ENCODE measurements around the gene GCNT2.
A peak's percentile ranks its signal among the peaks of the same experiment; 100 is the strongest.
"Not testable (repeated sequence)": the region's sequence is repeated elsewhere in the genome, so short reads cannot be mapped to it uniquely, and the experiment has no call there.

Gene GCNT2

GRCh38 chr6:10516953-10517352 lies 4.2 kb upstream of the GCNT2 start:
- DNase-seq, result no peak

- peak; percentile 1 for DNase-seq
Observed at GRCh38 chr6:10518557-10519407, 2.4 kb upstream of the GCNT2 start.

GRCh38 chr6:10519408-10519697 lies 1.8 kb upstream of the GCNT2 start:
- not testable (repeated sequence) for DNase-seq

GRCh38 chr6:10520468-10520867 lies 683 bp upstream of the GCNT2 start:
- DNase-seq, result no peak

- DNase-seq, result no peak
Observed at GRCh38 chr6:10522929-10523573, 1.9 kb downstream of the GCNT2 start.

- no peak for DNase-seq
Observed at GRCh38 chr6:10526156-10526555, 5.0 kb downstream of the GCNT2 start.

GRCh38 chr6:10528158-10528981 lies 7.2 kb downstream of the GCNT2 start:
- DNase-seq, result no peak

- DNase-seq, result no peak
Observed at GRCh38 chr6:10529231-10529801, 8.2 kb downstream of the GCNT2 start.

GRCh38 chr6:10529828-10530374 lies 8.8 kb downstream of the GCNT2 start:
- not testable (repeated sequence) for DNase-seq

GRCh38 chr6:10531503-10531902 lies 10.4 kb downstream of the GCNT2 start:
- DNase-seq, result no peak

- DNase-seq, result no peak
Observed at GRCh38 chr6:10531942-10532341, 10.8 kb downstream of the GCNT2 start.

GRCh38 chr6:10532392-10532791 lies 11.2 kb downstream of the GCNT2 start:
- DNase-seq, result no peak

GRCh38 chr6:10534419-10534762 lies 13.2 kb downstream of the GCNT2 start:
- no peak for DNase-seq

GRCh38 chr6:10535193-10535592 lies 14.0 kb downstream of the GCNT2 start:
- DNase-seq, result no peak

- DNase-seq, result no peak
Observed at GRCh38 chr6:10537726-10538125, 16.6 kb downstream of the GCNT2 start.

- DNase-seq, result no peak
Observed at GRCh38 chr6:10540073-10540746, 19.1 kb downstream of the GCNT2 start.

- no peak for DNase-seq
Observed at GRCh38 chr6:10541591-10541990, 20.4 kb downstream of the GCNT2 start.

- DNase-seq, result no peak
Observed at GRCh38 chr6:10542213-10542612, 21.1 kb downstream of the GCNT2 start.

- DNase-seq, result no peak
Observed at GRCh38 chr6:10543488-10543887, 22.3 kb downstream of the GCNT2 start.

- DNase-seq, result peak; percentile 2
Observed at GRCh38 chr6:10545482-10545881, 24.3 kb downstream of the GCNT2 start.

- no peak for DNase-seq
Observed at GRCh38 chr6:10547809-10548208, 26.7 kb downstream of the GCNT2 start.

- DNase-seq, result no peak
Observed at GRCh38 chr6:10550764-10551163, 29.6 kb downstream of the GCNT2 start.
